Activated T-cell treated with anti-CD3 and anti-CD28 coated beads, Interleukin-2, amount 50 U/mL, for 4 hours (primary cell): Measurements from ENCODE around the gene USH1C. TPM values are rescaled to one million over a fixed set of nuclear protein-coding genes. Genes with fewer than 3 reads are reported as not detected.

ENCODE experiments used
- ATAC-seq, 2 donors: fragments of 200-7000 bp; cut with Tn5 transposase; one replicate each; pipeline ENCODE4 v1.10.0; 2021
- DNase-seq: peaks from one replicate; pipeline ENCODE4 v3.0.0-alpha.2; 2020
- H3K27me3 Mint-ChIP-seq: one replicate; pipeline ENCODE4 v1.8.0; 2021; ENCODE audit warnings: low read depth, mixed read lengths
- H3K36me3 Mint-ChIP-seq: one replicate; pipeline ENCODE4 v1.8.0; 2022; ENCODE audit warnings: mixed read lengths; ENCODE audit not compliant: insufficient read depth
- H3K4me1 Mint-ChIP-seq: one replicate; pipeline ENCODE4 v1.8.0; 2021; ENCODE audit warnings: low read depth, mixed read lengths
- H3K4me3 Mint-ChIP-seq: one replicate; pipeline ENCODE4 v1.8.0; 2021; ENCODE audit warnings: mild to moderate bottlenecking, moderate library complexity, mixed read lengths
- H3K9me3 Mint-ChIP-seq: one replicate; pipeline ENCODE4 v1.8.0; 2021; ENCODE audit warnings: mixed read lengths
- total RNA-seq, 3 donors: library from RNA; stranded (reverse); gene quantifications; one replicate each; pipeline ENCODE4 v1.2.1, GENCODE V29; 2021

USH1C gene
- not detected for total RNA-seq

DNA sequence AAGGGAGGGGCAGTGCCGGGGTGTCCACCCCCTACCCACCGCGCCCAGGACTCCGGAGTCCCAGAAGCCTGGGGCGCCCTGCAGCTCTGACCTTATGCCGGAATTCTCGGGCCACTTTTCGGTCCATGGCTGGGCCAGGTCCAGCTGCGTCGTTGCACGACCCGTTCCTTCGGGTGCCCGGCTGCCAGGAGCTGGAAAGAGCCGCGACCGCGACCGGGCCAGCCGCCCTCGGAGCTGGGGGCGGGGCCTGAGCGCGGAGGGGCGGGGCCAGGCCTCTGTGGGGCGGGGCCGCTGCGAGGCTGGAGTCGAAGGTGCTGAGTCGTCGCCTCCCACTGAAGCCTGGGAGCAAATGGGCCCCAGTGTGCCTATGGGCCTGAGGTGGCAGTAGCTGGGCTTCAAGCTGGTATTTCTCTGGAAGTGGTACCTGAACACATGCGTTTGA, at the start of gene USH1C:
TSS of gene USH1C (minus strand) at position 236 of the 442 bp plus-strand sequence. CDS start at position 127, 109 bp downstream.
- H3K4me3 Mint-ChIP-seq, result no peak within 1 kb of the TSS
- ATAC-seq, result peak; percentile 65 to 78
- H3K9me3 Mint-ChIP-seq, result no peaks in the 10 kb centered on the region
- H3K27me3 Mint-ChIP-seq, result peaks cover 42% of the 10 kb centered on the region
- peaks cover 5% of the 10 kb centered on the region for H3K4me1 Mint-ChIP-seq
- no peaks in the 10 kb centered on the region for H3K36me3 Mint-ChIP-seq
- DNase-seq, result no peak

- no peak for DNase-seq
- H3K27me3 Mint-ChIP-seq, result peaks cover 6% of the 10 kb centered on the region
- no peaks in the 10 kb centered on the region for H3K4me1 Mint-ChIP-seq
- H3K4me3 Mint-ChIP-seq, result no peak overlapping the region
- H3K9me3 Mint-ChIP-seq, result no peaks in the 10 kb centered on the region
- ATAC-seq, result no peak
- H3K36me3 Mint-ChIP-seq, result no peaks in the 10 kb centered on the region
Observed at GRCh38 chr11:17593466-17594245, 49.4 kb upstream of the USH1C start.

DNA sequence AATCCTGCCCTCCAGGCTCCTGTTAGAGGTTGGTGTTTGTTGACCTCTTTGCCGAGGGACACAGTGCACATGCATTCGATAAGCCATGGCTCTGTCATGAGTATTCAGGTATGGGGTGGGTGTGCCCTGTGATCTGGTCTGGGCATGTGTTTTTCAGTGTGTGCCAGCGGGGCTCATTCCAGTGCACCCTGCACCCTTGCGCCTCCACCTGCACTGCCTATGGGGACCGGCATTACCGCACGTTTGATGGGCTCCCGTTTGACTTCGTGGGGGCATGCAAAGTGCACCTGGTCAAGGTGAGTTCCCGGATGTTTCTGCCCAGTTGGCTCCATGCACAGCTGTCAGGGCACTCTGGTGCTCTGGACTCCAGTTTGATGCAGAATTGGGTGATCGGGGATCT, 47.1 kb upstream of the USH1C start:
- DNase-seq, result no peak
- Mint-ChIP-seq H3K4me1 (no peaks in the 10 kb centered on the region), H3K27me3 (peaks cover 9% of the 10 kb centered on the region), H3K36me3 (no peaks in the 10 kb centered on the region), H3K9me3 (no peaks in the 10 kb centered on the region), H3K4me3 (no peak overlapping the region)
- ATAC-seq, result no peak

DNA sequence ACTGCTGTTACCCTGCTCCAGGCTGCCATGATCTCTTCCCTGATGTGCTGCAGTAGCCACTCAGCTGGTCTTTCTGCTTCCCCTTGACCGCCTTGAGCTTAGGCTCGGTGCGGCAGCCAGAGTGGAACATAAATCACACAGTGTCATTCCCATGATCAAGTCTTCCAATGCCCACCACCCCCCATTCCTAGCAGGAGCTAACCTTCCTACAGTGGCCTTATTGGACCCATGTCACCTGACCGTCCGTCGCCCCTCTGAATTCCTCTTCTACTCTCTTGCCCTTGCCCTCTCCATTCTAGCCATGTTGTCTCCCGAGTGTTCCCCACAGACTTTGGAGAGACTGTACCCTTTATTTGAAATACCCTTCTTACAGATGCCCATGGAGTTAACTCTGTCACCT, 46.2 kb upstream of the USH1C start:
- H3K27me3 Mint-ChIP-seq, result peaks cover 9% of the 10 kb centered on the region
- DNase-seq (no peak), ATAC-seq (no peak)
- no peaks in the 10 kb centered on the region for H3K9me3 Mint-ChIP-seq
- H3K36me3 Mint-ChIP-seq, result no peaks in the 10 kb centered on the region
- no peaks in the 10 kb centered on the region for H3K4me1 Mint-ChIP-seq
- H3K4me3 Mint-ChIP-seq, result no peak overlapping the region

DNA sequence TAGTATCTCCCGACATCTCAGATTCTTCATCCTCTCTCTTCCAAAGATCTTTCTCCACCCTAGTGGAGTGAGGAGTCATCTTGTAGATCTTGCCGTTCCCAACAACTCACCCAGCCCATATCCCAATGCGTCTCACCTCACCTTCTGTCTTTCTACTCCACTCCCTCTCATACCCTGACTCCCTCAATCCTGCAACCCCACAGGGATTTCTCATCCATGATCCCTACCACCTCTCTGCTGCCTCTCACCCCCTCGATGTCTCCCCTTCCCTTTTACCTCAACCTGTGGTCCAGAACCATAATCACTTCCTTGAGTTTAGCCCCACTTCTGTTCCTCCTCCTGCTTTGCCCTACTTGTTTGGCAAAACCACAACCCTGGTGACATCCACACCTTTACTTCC, 44.5 kb upstream of the USH1C start:
- Mint-ChIP-seq H3K9me3 (no peaks in the 10 kb centered on the region), H3K4me1 (no peaks in the 10 kb centered on the region), H3K4me3 (no peak overlapping the region), H3K36me3 (no peaks in the 10 kb centered on the region), H3K27me3 (peaks cover 9% of the 10 kb centered on the region)
- DNase-seq (no peak), ATAC-seq (no peak)

DNA sequence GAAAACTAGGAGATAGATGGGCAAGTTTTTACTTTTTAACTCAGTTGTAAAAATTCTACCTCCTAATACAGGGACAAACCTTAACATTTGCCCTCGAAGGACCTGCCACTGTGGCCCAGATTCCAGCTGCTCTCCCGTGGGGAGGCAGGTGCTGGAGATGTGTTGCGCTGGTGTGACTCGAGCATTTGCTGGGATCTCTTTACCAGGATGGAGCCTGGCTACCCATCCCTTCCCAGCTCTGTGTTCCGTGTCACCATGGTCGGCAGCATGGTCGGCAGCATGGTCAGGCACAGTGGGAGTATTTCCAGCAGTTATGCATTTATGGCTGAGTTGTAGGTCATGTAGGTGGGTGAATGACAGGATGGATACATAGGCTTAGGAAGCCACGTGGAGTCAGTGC, 44.0 kb upstream of the USH1C start:
- Mint-ChIP-seq H3K27me3 (peaks cover 10% of the 10 kb centered on the region), H3K9me3 (no peaks in the 10 kb centered on the region), H3K4me3 (no peak overlapping the region), H3K4me1 (no peaks in the 10 kb centered on the region), H3K36me3 (no peaks in the 10 kb centered on the region)
- DNase-seq (no peak), ATAC-seq (no peak)

DNA sequence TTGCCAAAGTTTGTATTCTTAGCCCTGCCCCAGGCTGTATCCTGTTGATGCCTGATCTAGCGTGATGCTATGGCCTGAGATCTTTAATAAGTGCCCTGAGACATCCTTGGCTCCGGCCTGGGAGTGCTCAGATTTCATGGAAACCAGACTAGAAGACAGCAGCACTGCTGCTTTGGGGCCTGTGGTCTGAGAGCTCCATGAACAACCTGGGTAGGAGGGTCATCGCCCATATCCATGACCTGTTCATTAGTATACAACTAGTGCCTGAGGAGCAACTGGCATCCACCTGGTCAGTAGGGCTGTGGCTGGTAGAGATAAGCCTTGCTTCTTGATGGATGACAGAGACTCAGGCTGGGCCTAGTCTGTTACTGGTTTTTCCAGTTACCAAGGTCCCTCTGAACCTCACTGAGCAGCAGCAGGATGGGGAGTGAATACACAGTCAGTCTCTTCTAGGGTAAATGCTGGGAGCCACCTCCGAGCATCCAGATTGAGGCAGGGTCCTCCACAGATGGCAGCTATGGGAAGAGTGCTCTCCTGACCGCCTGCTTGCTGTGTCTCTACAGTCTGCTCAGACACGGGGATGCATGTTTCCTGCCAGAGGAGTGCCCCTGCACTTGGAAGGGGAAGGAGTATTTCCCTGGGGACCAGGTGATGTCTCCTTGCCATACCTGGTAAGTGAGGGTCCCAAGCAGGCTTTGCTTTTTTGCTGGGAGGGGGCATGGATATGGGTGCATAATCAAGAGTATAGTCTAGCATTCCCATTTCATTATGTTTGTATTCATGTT, 41.9 kb upstream of the USH1C start:
- peaks cover 5% of the 10 kb centered on the region for H3K27me3 Mint-ChIP-seq
- ATAC-seq, result no peak
- DNase-seq, result no peak

GRCh38 chr11:17581732-17582053, 37.5 kb upstream of the USH1C start:
- ATAC-seq, result no peak
- H3K4me1 Mint-ChIP-seq, result no peaks in the 10 kb centered on the region
- H3K36me3 Mint-ChIP-seq, result no peaks in the 10 kb centered on the region
- peaks cover 3% of the 10 kb centered on the region for H3K27me3 Mint-ChIP-seq
- no peak for DNase-seq
- H3K9me3 Mint-ChIP-seq, result no peaks in the 10 kb centered on the region
- H3K4me3 Mint-ChIP-seq, result no peak overlapping the region

More for the DNA sequence above, 41.9 kb upstream of the USH1C start:
- Mint-ChIP-seq H3K4me1 (no peaks in the 10 kb centered on the region), H3K9me3 (no peaks in the 10 kb centered on the region), H3K36me3 (no peaks in the 10 kb centered on the region), H3K4me3 (no peak overlapping the region)

GRCh38 chr11:17581036-17581731, 37.0 kb upstream of the USH1C start:
- Mint-ChIP-seq H3K4me3 (no peak overlapping the region), H3K27me3 (peaks cover 3% of the 10 kb centered on the region), H3K36me3 (no peaks in the 10 kb centered on the region), H3K9me3 (no peaks in the 10 kb centered on the region), H3K4me1 (no peaks in the 10 kb centered on the region)
- ATAC-seq (no peak), DNase-seq (no peak)

DNA sequence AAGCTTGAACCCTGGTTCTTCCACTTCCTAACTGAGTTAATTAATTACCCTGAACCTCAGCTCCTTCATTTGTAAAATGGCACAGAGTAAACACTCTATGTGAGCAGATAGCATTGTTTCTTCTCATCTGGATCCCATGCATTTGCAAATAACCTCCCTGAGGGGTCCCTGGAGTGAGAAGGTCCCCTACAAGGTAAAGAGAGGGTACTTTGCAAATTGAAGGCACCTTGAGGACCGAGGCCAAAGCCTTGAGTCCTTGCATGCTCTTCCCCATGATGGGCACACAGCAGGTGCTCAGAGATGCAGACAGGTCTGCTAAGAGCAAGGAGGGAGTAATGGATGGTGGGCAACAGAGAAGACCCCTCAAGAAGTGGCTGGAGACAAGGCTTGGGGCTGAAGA, 36.1 kb upstream of the USH1C start:
- peaks cover 3% of the 10 kb centered on the region for H3K27me3 Mint-ChIP-seq
- ATAC-seq (no peak), DNase-seq (no peak)
- no peaks in the 10 kb centered on the region for H3K36me3 Mint-ChIP-seq
- H3K9me3 Mint-ChIP-seq, result no peaks in the 10 kb centered on the region
- no peak overlapping the region for H3K4me3 Mint-ChIP-seq
- no peaks in the 10 kb centered on the region for H3K4me1 Mint-ChIP-seq

GRCh38 chr11:17579451-17579850, 35.2 kb upstream of the USH1C start:
- ATAC-seq, result no peak
- Mint-ChIP-seq H3K27me3 (peaks cover 3% of the 10 kb centered on the region), H3K36me3 (no peaks in the 10 kb centered on the region), H3K4me1 (no peaks in the 10 kb centered on the region), H3K9me3 (no peaks in the 10 kb centered on the region), H3K4me3 (no peak overlapping the region)
- DNase-seq, result no peak

DNA sequence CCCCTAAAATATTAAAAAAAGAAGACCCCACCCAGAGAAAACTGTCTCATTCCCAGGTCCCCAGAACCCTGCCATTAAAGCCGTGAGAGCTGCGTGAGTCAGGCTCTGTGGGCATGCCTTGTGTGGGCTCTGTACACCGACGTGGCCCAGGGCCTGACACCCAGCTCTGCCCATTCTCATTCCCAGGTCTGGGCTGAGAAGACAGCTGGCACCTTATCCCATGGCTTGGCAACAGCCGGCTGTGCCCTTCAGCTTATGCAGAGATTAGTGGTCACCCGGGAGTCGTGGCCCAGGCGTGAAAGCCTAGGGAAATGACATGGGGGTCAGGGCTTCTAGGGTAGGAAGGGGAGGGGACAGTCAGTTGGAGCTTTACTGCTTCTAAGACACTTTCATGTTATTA, 34.7 kb upstream of the USH1C start:
- H3K9me3 Mint-ChIP-seq, result no peaks in the 10 kb centered on the region
- H3K4me3 Mint-ChIP-seq, result no peak overlapping the region
- H3K27me3 Mint-ChIP-seq, result peaks cover 3% of the 10 kb centered on the region
- H3K36me3 Mint-ChIP-seq, result no peaks in the 10 kb centered on the region
- H3K4me1 Mint-ChIP-seq, result no peaks in the 10 kb centered on the region
- DNase-seq (no peak), ATAC-seq (no peak)

DNA sequence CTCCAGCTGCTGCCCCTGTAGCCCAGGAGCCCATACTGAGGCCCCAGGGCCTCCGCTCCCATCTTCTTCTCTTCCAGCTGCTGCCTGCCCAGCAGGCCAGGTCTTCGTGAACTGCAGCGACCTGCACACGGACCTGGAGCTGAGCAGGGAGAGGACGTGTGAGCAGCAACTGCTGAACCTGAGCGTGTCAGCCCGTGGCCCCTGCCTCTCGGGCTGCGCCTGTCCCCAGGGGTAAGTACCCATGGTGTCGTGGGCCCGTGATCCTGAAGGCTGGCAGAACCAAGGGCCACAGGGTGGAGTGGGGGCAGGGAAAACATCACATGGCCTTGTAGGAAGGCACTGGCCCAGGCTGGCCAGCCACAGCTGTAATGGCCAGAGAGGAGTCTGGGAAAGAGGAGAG, 34.1 kb upstream of the USH1C start:
- no peak for ATAC-seq
- no peak for DNase-seq
- H3K9me3 Mint-ChIP-seq, result no peaks in the 10 kb centered on the region
- H3K36me3 Mint-ChIP-seq, result no peaks in the 10 kb centered on the region
- peaks cover 5% of the 10 kb centered on the region for H3K27me3 Mint-ChIP-seq
- no peak overlapping the region for H3K4me3 Mint-ChIP-seq
- H3K4me1 Mint-ChIP-seq, result no peaks in the 10 kb centered on the region

DNA sequence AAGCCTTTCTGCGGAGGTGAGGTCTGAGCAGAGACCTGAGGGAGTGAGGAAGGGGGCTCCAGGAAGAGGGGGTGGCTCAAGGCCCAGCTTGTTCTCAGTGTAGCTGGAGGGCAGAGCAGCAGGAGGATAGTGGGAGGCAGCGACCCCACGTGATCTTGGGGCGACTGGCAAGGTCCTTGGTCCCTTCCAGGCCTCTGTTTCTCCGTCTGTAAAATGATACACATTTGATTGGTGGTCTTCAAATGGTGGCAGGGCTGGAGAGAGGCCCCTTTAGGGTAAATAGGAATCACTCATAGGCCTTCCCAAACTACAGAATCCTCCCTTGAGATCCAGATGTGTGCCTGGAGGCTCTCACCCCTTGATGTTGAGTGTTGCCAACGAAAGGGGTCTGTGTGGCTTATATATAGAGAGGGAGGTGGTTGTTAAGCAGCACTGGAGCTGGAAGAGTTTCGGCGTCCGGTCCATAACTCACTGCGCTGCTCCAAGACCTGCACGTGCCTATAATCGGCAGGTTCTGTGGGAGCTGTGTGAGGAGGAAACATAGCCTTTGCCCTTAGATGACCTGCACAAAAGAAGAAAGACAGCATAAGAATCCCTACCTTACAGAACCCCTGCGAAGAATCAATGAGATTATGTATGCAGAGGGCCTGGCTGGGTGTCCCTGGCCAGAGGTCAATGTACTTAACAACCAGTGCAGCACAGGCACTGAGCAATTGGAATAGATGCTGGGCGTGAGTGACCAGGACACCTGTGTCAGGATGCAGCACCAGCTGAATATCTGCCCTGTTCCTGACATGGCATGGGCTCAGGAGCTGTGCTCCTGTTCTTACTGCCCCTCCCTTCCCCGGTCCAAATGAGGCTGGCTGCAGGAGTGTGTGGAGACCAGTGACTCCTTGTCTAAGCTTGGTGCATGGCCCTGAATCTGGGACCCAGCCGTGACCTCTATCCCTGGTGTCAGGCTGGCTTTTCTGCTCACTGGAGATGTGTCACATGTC, 31.5 kb upstream of the USH1C start:
- DNase-seq, result no peak
- H3K27me3 Mint-ChIP-seq, result peaks cover 9% of the 10 kb centered on the region
- no peaks in the 10 kb centered on the region for H3K36me3 Mint-ChIP-seq
- H3K4me3 Mint-ChIP-seq, result no peak overlapping the region
- ATAC-seq, result no peak
- no peaks in the 10 kb centered on the region for H3K9me3 Mint-ChIP-seq
- H3K4me1 Mint-ChIP-seq, result peaks cover 5% of the 10 kb centered on the region
